Loucy (cell line): ENCODE results near the gene ZNF30.

Experiments
- EZH2phosphoT487 ChIP-seq: fragments of 200-600 bp; IDR thresholded peaks from 2 replicates; pipeline ENCODE4 v1.6.1; 2018; ENCODE audit warnings: antibody characterized with exemption, mild to moderate bottlenecking, moderate library complexity, borderline replicate concordance
- TF ChIP-seq, protein P1 (sequence below): fragments of 200-600 bp; sonication (generic); conservative IDR thresholded peaks from 2 replicates; pipeline ENCODE4 v1.5.1; 2014; ENCODE audit warnings: mild to moderate bottlenecking, antibody characterized with exemption, low read length

- TF ChIP-seq, protein P1, sequence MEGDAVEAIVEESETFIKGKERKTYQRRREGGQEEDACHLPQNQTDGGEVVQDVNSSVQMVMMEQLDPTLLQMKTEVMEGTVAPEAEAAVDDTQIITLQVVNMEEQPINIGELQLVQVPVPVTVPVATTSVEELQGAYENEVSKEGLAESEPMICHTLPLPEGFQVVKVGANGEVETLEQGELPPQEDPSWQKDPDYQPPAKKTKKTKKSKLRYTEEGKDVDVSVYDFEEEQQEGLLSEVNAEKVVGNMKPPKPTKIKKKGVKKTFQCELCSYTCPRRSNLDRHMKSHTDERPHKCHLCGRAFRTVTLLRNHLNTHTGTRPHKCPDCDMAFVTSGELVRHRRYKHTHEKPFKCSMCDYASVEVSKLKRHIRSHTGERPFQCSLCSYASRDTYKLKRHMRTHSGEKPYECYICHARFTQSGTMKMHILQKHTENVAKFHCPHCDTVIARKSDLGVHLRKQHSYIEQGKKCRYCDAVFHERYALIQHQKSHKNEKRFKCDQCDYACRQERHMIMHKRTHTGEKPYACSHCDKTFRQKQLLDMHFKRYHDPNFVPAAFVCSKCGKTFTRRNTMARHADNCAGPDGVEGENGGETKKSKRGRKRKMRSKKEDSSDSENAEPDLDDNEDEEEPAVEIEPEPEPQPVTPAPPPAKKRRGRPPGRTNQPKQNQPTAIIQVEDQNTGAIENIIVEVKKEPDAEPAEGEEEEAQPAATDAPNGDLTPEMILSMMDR = no peak
- no peak for TF ChIP-seq EZH2phosphoT487
Observed at GRCh38 chr19:34988119-34988518, 61.4 kb downstream of the ZNF30 start.
